T follicular helper cell (primary cell): Measurements from ENCODE around the gene ZNF473.

ENCODE experiments used
- DNase-seq: peaks from one replicate; pipeline ENCODE4 v3.0.0-alpha.2; 2020; ENCODE audit warnings: low read depth

The ZNF473 gene

GRCh38 chr19:50003810-50004419 lies 21.9 kb upstream of the ZNF473 start:
- DNase-seq, result no peak

- no peak for DNase-seq
Measured at GRCh38 chr19:50005428-50005827, 20.4 kb upstream of the ZNF473 start.

- DNase-seq, result no peak
Measured at GRCh38 chr19:50007170-50007569, 18.6 kb upstream of the ZNF473 start.

GRCh38 chr19:50007947-50008346 lies 17.9 kb upstream of the ZNF473 start:
- DNase-seq, result no peak

GRCh38 chr19:50008532-50008931 lies 17.3 kb upstream of the ZNF473 start:
- DNase-seq, result no peak

- no peak for DNase-seq
Measured at GRCh38 chr19:50016225-50016807, 9.5 kb upstream of the ZNF473 start.

GRCh38 chr19:50020481-50020880 lies 5.3 kb upstream of the ZNF473 start:
- no peak for DNase-seq

- DNase-seq, result no peak
Measured at GRCh38 chr19:50022823-50023222, 3.0 kb upstream of the ZNF473 start.

- no peak for DNase-seq
Measured at GRCh38 chr19:50024719-50025021, 1.1 kb upstream of the ZNF473 start.

GRCh38 chr19:50025022-50025793 lies 597 bp upstream of the ZNF473 start, which contains the start of gene VRK3:
VRK3 (minus strand) TSS chr19:50025372; CDS start chr19:50016162, 9,210 bp downstream.
- peak; percentile 98 for DNase-seq

- DNase-seq, result no peak
Measured at GRCh38 chr19:50026550-50026906, 723 bp downstream of the ZNF473 start.

GRCh38 chr19:50030225-50030624 lies 4.4 kb downstream of the ZNF473 start:
- DNase-seq, result no peak

- no peak for DNase-seq
Measured at GRCh38 chr19:50030937-50031336, 5.1 kb downstream of the ZNF473 start.

GRCh38 chr19:50036908-50037307 lies 11.1 kb downstream of the ZNF473 start:
- DNase-seq, result no peak

- DNase-seq, result no peak
Measured at GRCh38 chr19:50039968-50040367, 14.2 kb downstream of the ZNF473 start.

- no peak for DNase-seq
Measured at GRCh38 chr19:50040967-50041366, 15.2 kb downstream of the ZNF473 start.

GRCh38 chr19:50042363-50043024 lies 16.7 kb downstream of the ZNF473 start:
- no peak for DNase-seq

- no peak for DNase-seq
Measured at GRCh38 chr19:50043967-50044366, 18.2 kb downstream of the ZNF473 start.

- DNase-seq, result no peak
Measured at GRCh38 chr19:50044922-50045321, 19.1 kb downstream of the ZNF473 start.

- DNase-seq, result peak; percentile 55
Measured at GRCh38 chr19:50046649-50047503, 21.1 kb downstream of the ZNF473 start.

- DNase-seq, result no peak
Measured at GRCh38 chr19:50047671-50048070, 21.9 kb downstream of the ZNF473 start.
